Spinal cord (tissue), 10 donors: Measurements from ENCODE around the gene FMN1. TPM values are rescaled to one million over a fixed set of nuclear protein-coding genes. Genes with fewer than 3 reads are reported as not detected.

ENCODE experiments used
- DNase-seq, 6 donors: peaks; one replicate each; pipeline versions ENCODE4 v3.0.0 to v3.0.0-alpha.2; 2013 to 2015; ENCODE audit warnings: low spot score in 6 of 6, low read depth in 4 of 6
- H3K27ac ChIP-seq: one replicate; pipeline ENCODE4 v1.5.1; 2013; ENCODE audit warnings: low read depth, low read length, control low read depth
- H3K27me3 ChIP-seq: one replicate; pipeline ENCODE4 v1.6.1; 2013; ENCODE audit warnings: low read length; ENCODE audit not compliant: control insufficient read depth, insufficient read depth
- H3K36me3 ChIP-seq: one replicate; pipeline ENCODE4 v1.6.1; 2013; ENCODE audit warnings: low read length; ENCODE audit not compliant: control insufficient read depth, insufficient read depth
- H3K4me1 ChIP-seq: one replicate; pipeline ENCODE4 v1.6.1; 2013; ENCODE audit warnings: low read length; ENCODE audit not compliant: control insufficient read depth, insufficient read depth
- H3K4me3 ChIP-seq: one replicate; pipeline ENCODE4 v1.5.1; 2013; ENCODE audit warnings: low read depth, low read length, control low read depth
- H3K9me3 ChIP-seq: one replicate; pipeline ENCODE4 v1.6.1; 2013; ENCODE audit warnings: low read length; ENCODE audit not compliant: control insufficient read depth, insufficient read depth
- WGBS: methylation state at CpG from one replicate; pipeline ENCODE4 v1.1.5; 2013; ENCODE audit warnings: missing lambda C conversion rate; ENCODE audit not compliant: insufficient coverage; 5-methylcytosine and 5-hydroxymethylcytosine counted together
- polyA plus RNA-seq, 2 donors: library from polyadenylated mRNA; unstranded; fragments of 120-200 nt; gene quantifications; one replicate each; pipeline ENCODE4 v1.2.1, GENCODE V29; 2013; ENCODE audit not compliant: insufficient read length in 2 of 2
- total RNA-seq, 2 donors: library from RNA; depleted of rRNA in 1 of 2; stranded (reverse); fragments of 120-200 nt in 1 of 2; fragments of >200 nt in 1 of 2; gene quantifications; one replicate each; pipeline versions ENCODE4 v1.2.3 to v1.2.4, GENCODE V29; 2013 to 2014
- donor health status: healthy.

FMN1 gene
- total and polyA plus RNA-seq, 4 donors = 1.00 to 5.7 (median 2.8) TPM

DNA sequence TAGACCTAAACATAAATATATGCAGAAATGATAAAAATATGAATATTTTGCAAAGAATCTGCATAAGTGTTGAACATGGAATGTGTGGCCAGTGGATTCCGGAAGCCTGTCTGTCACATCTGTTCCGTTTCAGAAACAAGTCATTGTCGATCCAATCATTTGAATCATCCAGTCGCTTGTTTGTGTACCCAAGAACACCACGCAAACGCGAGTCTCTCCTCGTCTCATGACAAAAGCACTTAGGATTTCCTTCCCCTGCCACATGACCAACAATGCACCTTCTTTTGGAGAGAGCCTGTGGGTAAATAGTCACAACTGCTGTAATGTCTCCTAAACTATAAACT lies 80.2 kb downstream of the FMN1 start:
- Histone ChIP-seq H3K4me1 (no peaks in the 10 kb centered on the region), H3K36me3 (no peaks in the 10 kb centered on the region), H3K27ac (no peak overlapping the region), H3K4me3 (no peak overlapping the region), H3K9me3 (no peaks in the 10 kb centered on the region), H3K27me3 (no peaks in the 10 kb centered on the region)
- no peak for DNase-seq
- 100% methylated on average over 4 of the region's 8 CpGs for WGBS

DNA sequence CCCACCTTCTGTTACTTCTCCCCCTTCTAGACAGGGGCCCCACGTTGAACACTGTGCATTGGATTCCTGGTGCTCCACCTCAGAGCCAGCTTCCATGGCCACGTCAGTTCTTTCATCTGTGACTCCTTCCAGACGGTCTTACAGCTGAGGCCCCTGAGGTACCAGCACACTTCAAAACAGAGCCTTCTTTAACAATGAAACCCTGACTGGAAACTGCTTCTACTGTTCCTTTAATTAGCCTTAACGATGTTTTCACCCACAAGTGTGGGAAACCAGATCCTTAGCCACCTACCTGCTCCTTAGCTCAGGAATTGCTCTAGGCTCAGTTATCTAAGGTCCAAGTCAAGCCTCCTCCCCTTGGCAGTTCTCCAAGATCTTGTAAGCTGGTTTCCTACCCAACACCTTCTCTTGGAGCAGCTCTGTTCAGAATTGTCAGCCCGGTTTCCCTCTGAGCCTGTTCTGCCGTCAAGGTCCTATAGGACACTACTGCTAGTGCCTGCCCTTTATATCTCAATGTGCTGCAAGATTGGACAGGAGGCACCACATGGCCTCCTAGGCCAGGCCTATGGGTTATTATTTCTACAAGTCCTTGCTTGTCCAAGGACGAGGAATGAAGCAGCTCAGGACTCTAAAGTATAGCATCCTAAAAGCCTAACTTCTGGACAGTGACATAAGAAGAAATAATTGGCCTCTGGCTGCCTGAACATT lies 80.7 kb downstream of the FMN1 start:
- no peaks in the 10 kb centered on the region for H3K4me1 ChIP-seq
- DNase-seq = no peak
- WGBS = 79% methylated on average over 6 of the region's 7 CpGs
- no peaks in the 10 kb centered on the region for H3K9me3 ChIP-seq
- no peaks in the 10 kb centered on the region for H3K27me3 ChIP-seq
- no peak overlapping the region for H3K27ac ChIP-seq
- H3K4me3 ChIP-seq = no peak overlapping the region
- no peaks in the 10 kb centered on the region for H3K36me3 ChIP-seq

DNA sequence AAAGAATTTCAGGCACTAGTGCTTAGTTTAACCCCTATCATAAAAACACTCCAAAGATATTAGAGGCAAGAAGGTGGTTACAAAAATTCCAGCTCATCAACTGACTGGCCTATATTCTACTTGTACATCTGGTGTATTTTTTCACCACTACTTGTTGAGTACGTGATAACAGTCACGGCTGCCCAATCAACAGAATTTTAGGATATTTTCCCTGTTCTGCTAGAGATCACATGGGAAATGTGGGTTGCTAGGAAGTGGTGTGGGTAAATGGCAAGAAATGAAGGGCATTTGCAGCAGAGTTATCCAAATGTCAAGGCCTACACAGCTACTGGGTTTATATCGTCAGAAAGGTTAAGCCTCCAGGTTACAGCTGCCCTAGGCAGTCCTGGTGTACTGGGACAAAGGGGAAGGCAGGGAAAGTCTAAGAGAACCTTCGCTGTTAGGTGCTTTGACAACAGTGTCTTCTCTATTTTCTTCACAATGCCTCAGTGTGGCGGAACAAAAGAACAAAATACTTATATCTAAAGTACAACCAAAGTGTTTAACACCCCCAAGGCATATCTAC lies 81.9 kb downstream of the FMN1 start:
- H3K27me3 ChIP-seq = no peaks in the 10 kb centered on the region
- H3K36me3 ChIP-seq = no peaks in the 10 kb centered on the region
- no peaks in the 10 kb centered on the region for H3K9me3 ChIP-seq
- H3K4me3 ChIP-seq = no peak overlapping the region
- 75% methylated on average over 2 of the region's 5 CpGs for WGBS
- no peaks in the 10 kb centered on the region for H3K4me1 ChIP-seq
- DNase-seq = no peak
- H3K27ac ChIP-seq = no peak overlapping the region

DNA sequence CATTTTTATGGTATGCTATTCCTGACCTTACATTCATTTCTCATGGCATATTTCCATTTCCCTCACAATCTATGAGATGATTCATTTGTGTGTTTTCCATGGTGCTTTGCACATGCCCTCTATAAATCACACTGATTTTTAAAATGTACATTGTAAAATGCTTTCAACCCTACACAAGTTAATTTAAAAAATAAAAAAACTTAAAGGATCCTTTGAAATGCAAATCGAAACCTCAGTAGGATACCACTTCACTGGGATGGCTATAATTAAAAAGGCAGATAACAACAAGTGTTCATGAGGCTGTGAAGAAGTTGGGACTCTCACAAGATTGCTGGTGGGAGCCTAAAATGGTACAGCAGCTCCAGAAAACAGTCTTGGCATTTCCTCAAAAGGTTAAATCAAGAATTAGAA lies 83.5 kb downstream of the FMN1 start:
- peak in 1 of 6 donors; percentile 28 for DNase-seq
- WGBS = no CpG with 5 or more reads among the region's 1 CpG
- H3K36me3 ChIP-seq = no peaks in the 10 kb centered on the region

DNA sequence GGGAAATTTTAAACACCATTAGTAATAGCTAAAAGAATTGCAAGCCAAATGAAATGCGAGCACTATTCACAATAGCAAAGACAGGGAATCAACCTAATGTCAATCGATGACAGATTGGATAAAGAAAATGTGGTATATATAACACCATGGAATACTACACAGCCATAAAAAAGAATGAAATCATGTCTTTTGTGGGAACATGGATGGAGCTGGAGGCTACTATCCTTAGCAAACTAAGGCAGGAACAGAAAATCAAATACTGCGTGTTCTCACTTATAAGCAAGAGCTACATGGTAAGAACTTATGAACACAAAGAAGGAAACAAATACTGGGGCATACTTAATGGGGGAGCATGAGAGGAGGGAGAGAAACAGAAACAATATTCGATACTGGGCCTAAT lies 85.2 kb downstream of the FMN1 start:
- H3K9me3 ChIP-seq = no peaks in the 10 kb centered on the region
- no peak overlapping the region for H3K4me3 ChIP-seq
- H3K4me1 ChIP-seq = no peaks in the 10 kb centered on the region
- H3K27me3 ChIP-seq = no peaks in the 10 kb centered on the region
- H3K36me3 ChIP-seq = no peaks in the 10 kb centered on the region
- DNase-seq = no peak
- H3K27ac ChIP-seq = no peak overlapping the region
- no CpG with 5 or more reads among the region's 4 CpGs for WGBS

More for the DNA sequence above, 83.5 kb downstream of the FMN1 start:
- Histone ChIP-seq H3K9me3 (no peaks in the 10 kb centered on the region), H3K4me3 (no peak overlapping the region), H3K27ac (no peak overlapping the region), H3K27me3 (no peaks in the 10 kb centered on the region), H3K4me1 (no peaks in the 10 kb centered on the region)

DNA sequence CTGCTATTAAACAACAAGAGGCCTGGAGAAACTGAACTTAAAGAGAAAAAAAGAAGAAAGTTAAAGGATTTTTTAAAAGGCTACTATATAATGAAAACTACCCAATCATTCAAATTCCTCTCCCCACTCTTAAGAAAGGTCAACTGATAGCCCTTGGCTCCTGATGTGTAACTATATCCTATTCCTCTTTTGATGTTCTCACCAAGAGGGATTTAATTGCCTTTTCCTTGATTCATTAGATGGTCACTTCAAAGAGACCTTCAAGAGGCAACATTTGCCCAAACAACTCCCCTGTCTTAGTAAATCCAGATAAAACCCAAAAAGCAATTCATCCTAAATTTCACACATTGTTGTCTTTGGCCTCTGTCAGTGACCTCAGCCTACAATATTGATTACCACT lies 86.0 kb downstream of the FMN1 start:
- no peak for DNase-seq
- Histone ChIP-seq H3K9me3 (no peaks in the 10 kb centered on the region), H3K4me3 (no peak overlapping the region), H3K36me3 (no peaks in the 10 kb centered on the region), H3K27me3 (no peaks in the 10 kb centered on the region), H3K4me1 (no peaks in the 10 kb centered on the region), H3K27ac (no peak overlapping the region)

DNA sequence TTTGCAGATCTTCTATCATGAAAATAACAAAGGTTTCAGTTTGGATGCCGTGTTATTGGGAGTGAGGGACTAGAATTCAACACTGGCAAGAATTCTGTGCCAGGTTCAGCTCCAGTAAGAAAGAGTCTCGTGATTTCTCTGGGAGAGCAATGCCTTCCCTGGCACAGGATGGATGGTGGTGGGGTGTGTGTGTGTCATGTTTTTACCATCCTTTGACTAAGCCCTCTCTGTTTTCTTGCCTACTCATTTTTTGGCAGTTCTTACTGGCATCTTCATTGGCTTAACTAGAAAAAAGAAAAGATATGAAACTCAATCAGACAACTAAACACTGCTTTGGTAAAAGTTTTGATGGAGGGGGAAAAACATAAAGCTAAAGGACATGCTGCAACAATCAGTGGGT lies 86.6 kb downstream of the FMN1 start:
- Histone ChIP-seq H3K36me3 (no peaks in the 10 kb centered on the region), H3K27me3 (no peaks in the 10 kb centered on the region), H3K9me3 (no peaks in the 10 kb centered on the region), H3K4me1 (no peaks in the 10 kb centered on the region), H3K27ac (no peak overlapping the region), H3K4me3 (no peak overlapping the region)
- 83% methylated on average over 1 of the region's 2 CpGs for WGBS
- peak in 1 of 6 donors; percentile 21 for DNase-seq

DNA sequence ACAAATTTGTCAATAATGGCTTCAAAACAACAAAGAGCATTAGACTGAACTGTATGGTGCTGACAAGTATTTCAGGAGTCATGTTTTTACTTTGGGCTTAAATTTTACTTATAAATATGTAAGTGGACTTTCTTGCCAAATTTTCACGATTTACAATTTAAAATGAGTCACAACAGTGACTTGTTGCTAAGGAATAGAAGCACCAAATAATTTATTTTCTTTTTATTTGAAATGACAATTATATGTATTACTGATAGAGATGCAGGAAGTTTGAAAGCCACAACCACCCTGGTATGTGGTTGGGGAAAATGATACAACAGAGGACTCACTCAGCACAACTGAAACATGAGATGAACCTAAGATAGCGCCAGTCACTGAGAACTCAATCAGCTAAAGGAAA lies 90.3 kb downstream of the FMN1 start:
- no peak overlapping the region for H3K27ac ChIP-seq

DNA sequence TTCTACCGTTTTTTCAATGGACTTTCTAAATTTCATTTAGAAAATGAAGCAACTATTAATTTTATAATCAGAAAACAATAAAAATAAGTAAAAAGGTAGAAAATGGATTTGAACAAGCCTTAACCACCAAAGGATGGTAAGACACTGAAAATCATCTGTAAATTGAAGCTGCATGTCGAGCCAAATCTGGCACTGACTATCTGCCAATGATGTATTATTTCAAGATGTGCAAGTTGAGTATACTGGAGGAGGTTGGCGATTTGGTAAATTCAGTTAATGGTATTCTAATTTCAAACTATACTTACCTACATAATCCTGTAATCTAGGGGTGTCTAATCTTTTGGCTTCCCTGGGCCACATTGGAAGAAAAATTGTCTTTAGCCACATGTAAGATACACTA lies 93.5 kb downstream of the FMN1 start:
- H3K4me3 ChIP-seq = no peak overlapping the region
- DNase-seq = no peak
- H3K9me3 ChIP-seq = no peaks in the 10 kb centered on the region
- no peaks in the 10 kb centered on the region for H3K4me1 ChIP-seq
- no peak overlapping the region for H3K27ac ChIP-seq
- no CpG with 5 or more reads among the region's 3 CpGs for WGBS
- no peaks in the 10 kb centered on the region for H3K27me3 ChIP-seq
- H3K36me3 ChIP-seq = no peaks in the 10 kb centered on the region

More for the DNA sequence above, 90.3 kb downstream of the FMN1 start:
- H3K4me1 ChIP-seq = no peaks in the 10 kb centered on the region
- H3K9me3 ChIP-seq = no peaks in the 10 kb centered on the region
- H3K27me3 ChIP-seq = no peaks in the 10 kb centered on the region
- no peaks in the 10 kb centered on the region for H3K36me3 ChIP-seq
- no peak overlapping the region for H3K4me3 ChIP-seq
- no CpG with 5 or more reads among the region's 2 CpGs for WGBS
- DNase-seq = peak in 1 of 6 donors; percentile 27

DNA sequence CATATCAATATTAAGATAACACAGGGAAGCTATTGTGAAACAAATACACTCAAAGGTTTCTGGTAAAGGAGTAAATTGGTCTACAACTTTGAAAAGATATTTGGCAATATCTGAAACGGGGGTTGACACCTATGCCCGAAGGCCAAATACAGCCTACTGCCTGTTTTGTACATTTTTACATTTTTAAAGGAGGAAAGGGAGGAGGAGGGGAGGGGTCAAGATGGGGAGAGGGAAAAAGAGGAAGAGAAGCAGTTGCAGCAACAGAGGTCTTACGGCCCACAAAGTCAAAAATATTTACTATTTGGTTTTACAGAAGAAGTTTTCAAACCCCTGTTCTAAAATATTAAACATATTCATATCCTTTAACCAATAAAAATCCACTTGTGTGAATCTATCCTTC lies 94.2 kb downstream of the FMN1 start:
- no peaks in the 10 kb centered on the region for H3K27me3 ChIP-seq
- WGBS = no CpG with 5 or more reads among the region's 3 CpGs
- H3K36me3 ChIP-seq = no peaks in the 10 kb centered on the region
- no peak overlapping the region for H3K27ac ChIP-seq
- H3K4me1 ChIP-seq = no peaks in the 10 kb centered on the region
- no peaks in the 10 kb centered on the region for H3K9me3 ChIP-seq
- no peak overlapping the region for H3K4me3 ChIP-seq
- DNase-seq = no peak
